Measurements from ENCODE around the gene CRYGC. TPM values are rescaled to one million over a fixed set of nuclear protein-coding genes. Genes with fewer than 3 reads are reported as not detected.
"Not testable (repeated sequence)": the region's sequence is repeated elsewhere in the genome, so short reads cannot be mapped to it uniquely, and the experiment has no call there.

Gene CRYGC
- polyA plus RNA-seq, 2 donors = not detected

GRCh38 chr2:208142240-208142924 lies 12.8 kb upstream of the CRYGC start:
- H3K4me3 ChIP-seq (ENCODE audit: low read depth in 1 of 2, low read length in 2 of 2) = no peak overlapping the region
- 30 to 35% methylated on average over 8 of the region's 8 CpGs for WGBS, 2 donors

DNA sequence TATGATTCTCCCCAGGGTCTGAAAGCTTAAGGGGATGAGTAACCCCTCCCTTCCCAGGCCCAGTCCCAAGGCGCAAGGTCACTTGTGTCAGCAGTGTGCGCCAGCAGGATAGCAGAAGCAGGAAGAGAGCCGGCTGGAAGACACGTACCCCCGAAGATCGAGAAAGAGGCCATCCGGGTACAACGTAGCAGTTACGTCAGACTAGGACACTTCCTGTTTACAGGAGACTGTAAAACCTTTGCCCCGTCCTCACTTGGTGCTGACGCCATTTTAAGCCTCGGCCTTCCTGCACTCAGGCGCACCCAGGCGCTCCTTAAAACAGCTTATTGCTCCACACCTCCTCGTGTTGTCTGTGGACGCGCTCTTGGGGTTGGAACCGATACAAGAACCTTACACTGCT lies 9.8 kb upstream of the CRYGC start:
- no peaks in the 10 kb centered on the region for H3K9me3 ChIP-seq (ENCODE audit: control insufficient read depth in 2 of 2, insufficient read depth in 1 of 2, low read depth in 1 of 2, low read length in 1 of 2)
- H3K4me3 ChIP-seq (ENCODE audit: low read depth in 1 of 2, low read length in 2 of 2) = no peak overlapping the region
- H3K27ac ChIP-seq (ENCODE audit: low read depth in 2 of 2, low read length in 1 of 2) = no peak overlapping the region
- H3K36me3 ChIP-seq (ENCODE audit: control insufficient read depth in 2 of 2, insufficient read depth in 2 of 2, low read length in 1 of 2) = no peaks in the 10 kb centered on the region
- no peaks in the 10 kb centered on the region for H3K27me3 ChIP-seq (ENCODE audit: control insufficient read depth in 1 of 2, insufficient read depth in 2 of 2, low read length in 2 of 2)
- no peaks in the 10 kb centered on the region for H3K4me1 ChIP-seq (ENCODE audit: control insufficient read depth in 2 of 2, insufficient read depth in 2 of 2, low read length in 1 of 2)
- WGBS, 2 donors = 89 to 91% methylated on average over 18 of the region's 18 CpGs

More at GRCh38 chr2:208142240-208142924, 12.8 kb upstream of the CRYGC start:
- no peak overlapping the region for H3K27ac ChIP-seq (ENCODE audit: low read depth in 2 of 2, low read length in 1 of 2)
- no peaks in the 10 kb centered on the region for H3K36me3 ChIP-seq (ENCODE audit: control insufficient read depth in 2 of 2, insufficient read depth in 2 of 2, low read length in 1 of 2)
- no peaks in the 10 kb centered on the region for H3K4me1 ChIP-seq (ENCODE audit: control insufficient read depth in 2 of 2, insufficient read depth in 2 of 2, low read length in 1 of 2)
- H3K9me3 ChIP-seq (ENCODE audit: control insufficient read depth in 2 of 2, insufficient read depth in 1 of 2, low read depth in 1 of 2, low read length in 1 of 2) = no peaks in the 10 kb centered on the region
- no peaks in the 10 kb centered on the region for H3K27me3 ChIP-seq (ENCODE audit: control insufficient read depth in 1 of 2, insufficient read depth in 2 of 2, low read length in 2 of 2)

DNA sequence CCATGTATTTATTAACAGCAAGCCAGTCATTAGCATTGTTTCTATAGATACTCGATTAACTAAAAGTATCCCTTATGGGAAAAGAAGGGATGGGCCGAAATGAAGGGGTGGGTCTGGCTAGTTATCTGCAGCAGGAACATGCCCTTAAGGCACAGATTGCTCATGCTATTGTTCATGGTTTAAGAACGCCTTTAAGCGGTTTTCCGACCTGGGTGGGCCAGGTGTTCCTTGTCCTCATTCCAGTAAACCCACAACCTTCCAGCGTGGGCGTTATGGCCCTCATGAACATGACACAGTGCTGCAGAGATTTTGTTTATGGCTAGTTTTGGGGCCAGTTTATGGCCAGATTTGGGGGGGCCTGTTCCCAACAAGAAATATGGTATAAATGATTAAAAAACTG lies 8.7 kb upstream of the CRYGC start:
- H3K4me3 ChIP-seq (ENCODE audit: low read depth in 1 of 2, low read length in 2 of 2); H3K36me3 ChIP-seq (ENCODE audit: control insufficient read depth in 2 of 2, insufficient read depth in 2 of 2, low read length in 1 of 2); H3K27me3 ChIP-seq (ENCODE audit: control insufficient read depth in 1 of 2, insufficient read depth in 2 of 2, low read length in 2 of 2); H3K27ac ChIP-seq (ENCODE audit: low read depth in 2 of 2, low read length in 1 of 2); H3K4me1 ChIP-seq (ENCODE audit: control insufficient read depth in 2 of 2, insufficient read depth in 2 of 2, low read length in 1 of 2); H3K9me3 ChIP-seq (ENCODE audit: control insufficient read depth in 2 of 2, insufficient read depth in 1 of 2, low read depth in 1 of 2, low read length in 1 of 2): not testable (repeated sequence)
- 81 to 91% methylated on average over 7 of the region's 7 CpGs for WGBS, 2 donors

DNA sequence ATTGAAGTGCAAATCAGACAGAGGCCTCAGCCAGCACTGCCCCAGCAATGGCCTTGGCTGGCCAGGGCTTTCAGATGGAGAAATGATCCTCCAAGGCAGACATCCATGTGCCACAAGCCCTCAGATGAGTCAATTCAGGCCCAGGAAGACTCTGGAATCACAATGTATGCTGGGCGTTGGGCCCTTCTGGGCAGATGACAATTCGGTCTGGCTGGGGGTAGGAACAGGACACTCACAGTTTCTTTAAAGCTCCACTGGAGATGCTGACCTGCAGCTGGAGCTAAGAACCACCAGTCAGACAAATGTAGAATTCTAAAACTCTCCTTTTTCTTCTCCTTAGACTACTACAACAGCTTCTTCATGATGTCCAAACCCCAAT lies 7.1 kb upstream of the CRYGC start:
- Histone ChIP-seq H3K4me3 (ENCODE audit: low read depth in 1 of 2, low read length in 2 of 2) (no peak overlapping the region), H3K4me1 (ENCODE audit: control insufficient read depth in 2 of 2, insufficient read depth in 2 of 2, low read length in 1 of 2) (no peaks in the 10 kb centered on the region), H3K27ac (ENCODE audit: low read depth in 2 of 2, low read length in 1 of 2) (no peak overlapping the region), H3K9me3 (ENCODE audit: control insufficient read depth in 2 of 2, insufficient read depth in 1 of 2, low read depth in 1 of 2, low read length in 1 of 2) (no peaks in the 10 kb centered on the region), H3K27me3 (ENCODE audit: control insufficient read depth in 1 of 2, insufficient read depth in 2 of 2, low read length in 2 of 2) (no peaks in the 10 kb centered on the region), H3K36me3 (ENCODE audit: control insufficient read depth in 2 of 2, insufficient read depth in 2 of 2, low read length in 1 of 2) (no peaks in the 10 kb centered on the region)
- 79 to 82% methylated on average over 2 of the region's 2 CpGs for WGBS, 2 donors

DNA sequence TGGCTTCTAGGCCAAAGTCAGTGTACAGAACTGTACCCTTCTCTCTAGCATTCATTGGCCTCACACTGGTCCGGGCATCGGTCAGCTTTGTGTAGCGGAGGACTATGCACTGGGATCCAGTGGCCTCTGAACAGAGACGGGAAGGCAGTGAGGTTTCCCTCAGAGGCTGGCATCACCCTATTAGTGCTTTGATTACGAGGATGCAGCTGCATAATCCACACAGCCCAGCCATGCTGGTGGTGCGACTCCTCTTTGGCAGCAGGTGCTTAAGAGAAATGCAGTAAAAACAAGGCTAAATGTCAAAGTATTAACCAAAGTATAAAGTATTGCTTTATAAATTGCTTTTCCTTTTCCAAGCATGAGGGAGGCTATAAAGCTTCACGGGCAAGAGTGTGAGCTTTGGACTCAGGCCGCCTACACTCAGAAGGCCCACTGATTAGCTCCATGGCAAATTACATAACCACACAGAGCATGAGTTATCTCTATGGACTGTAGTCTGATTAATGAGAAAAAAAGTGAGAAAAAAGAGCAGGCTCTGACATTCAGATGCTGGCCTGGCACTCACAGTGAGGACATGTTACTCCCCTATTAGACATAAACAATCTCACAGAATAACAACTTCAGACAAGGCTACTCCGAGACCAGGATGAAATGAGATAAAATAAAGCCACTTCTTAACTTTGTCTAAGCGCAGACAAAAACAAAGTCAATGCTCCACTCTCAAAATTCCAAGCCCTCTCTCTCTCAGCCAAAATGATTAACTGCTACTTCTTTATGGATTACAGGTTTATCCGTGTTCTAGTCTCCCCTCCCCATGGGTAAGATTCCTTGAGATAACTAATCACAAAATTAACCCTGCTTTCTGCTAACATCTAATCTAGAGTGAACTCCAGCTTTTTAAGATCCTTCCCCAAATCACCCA lies 6.4 kb upstream of the CRYGC start:
- H3K36me3 ChIP-seq (ENCODE audit: control insufficient read depth in 2 of 2, insufficient read depth in 2 of 2, low read length in 1 of 2) = no peaks in the 10 kb centered on the region
- 63 to 73% methylated on average over 11 of the region's 11 CpGs for WGBS, 2 donors
- no peaks in the 10 kb centered on the region for H3K27me3 ChIP-seq (ENCODE audit: control insufficient read depth in 1 of 2, insufficient read depth in 2 of 2, low read length in 2 of 2)
- H3K4me3 ChIP-seq (ENCODE audit: low read depth in 1 of 2, low read length in 2 of 2) = no peak overlapping the region
- H3K27ac ChIP-seq (ENCODE audit: low read depth in 2 of 2, low read length in 1 of 2) = no peak overlapping the region
- H3K9me3 ChIP-seq (ENCODE audit: control insufficient read depth in 2 of 2, insufficient read depth in 1 of 2, low read depth in 1 of 2, low read length in 1 of 2) = no peaks in the 10 kb centered on the region
- no peaks in the 10 kb centered on the region for H3K4me1 ChIP-seq (ENCODE audit: control insufficient read depth in 2 of 2, insufficient read depth in 2 of 2, low read length in 1 of 2)

GRCh38 chr2:208134928-208135586 lies 5.4 kb upstream of the CRYGC start:
- 31 to 36% methylated on average over 8 of the region's 8 CpGs for WGBS, 2 donors
- Histone ChIP-seq H3K27me3 (ENCODE audit: control insufficient read depth in 1 of 2, insufficient read depth in 2 of 2, low read length in 2 of 2) (no peaks in the 10 kb centered on the region), H3K36me3 (ENCODE audit: control insufficient read depth in 2 of 2, insufficient read depth in 2 of 2, low read length in 1 of 2) (no peaks in the 10 kb centered on the region), H3K27ac (ENCODE audit: low read depth in 2 of 2, low read length in 1 of 2) (no peak overlapping the region), H3K9me3 (ENCODE audit: control insufficient read depth in 2 of 2, insufficient read depth in 1 of 2, low read depth in 1 of 2, low read length in 1 of 2) (no peaks in the 10 kb centered on the region), H3K4me3 (ENCODE audit: low read depth in 1 of 2, low read length in 2 of 2) (no peak overlapping the region), H3K4me1 (ENCODE audit: control insufficient read depth in 2 of 2, insufficient read depth in 2 of 2, low read length in 1 of 2) (no peaks in the 10 kb centered on the region)

DNA sequence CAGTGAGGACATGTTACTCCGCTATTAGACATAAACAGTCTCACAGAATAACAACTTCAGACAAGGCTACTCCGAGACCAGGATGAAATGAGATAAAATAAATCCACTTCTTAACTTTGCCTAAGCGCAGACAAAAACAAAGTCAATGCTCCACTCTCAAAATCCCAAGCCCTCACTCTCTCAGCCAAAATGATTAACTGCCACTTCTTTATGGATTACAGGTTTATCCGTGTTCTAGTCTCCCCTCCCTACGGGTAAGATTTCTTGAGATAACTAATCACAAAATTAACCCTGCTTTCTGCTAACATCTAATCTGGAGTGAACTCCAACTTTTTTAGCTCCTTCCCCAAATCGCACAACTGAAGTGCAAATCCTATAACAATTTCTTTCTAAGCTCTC lies 1.1 kb upstream of the CRYGC start:
- WGBS, 2 donors = 51 to 57% methylated on average over 6 of the region's 6 CpGs
- no peaks in the 10 kb centered on the region for H3K36me3 ChIP-seq (ENCODE audit: control insufficient read depth in 2 of 2, insufficient read depth in 2 of 2, low read length in 1 of 2)
- H3K4me3 ChIP-seq (ENCODE audit: low read depth in 1 of 2, low read length in 2 of 2) = no peak overlapping the region
- H3K4me1 ChIP-seq (ENCODE audit: control insufficient read depth in 2 of 2, insufficient read depth in 2 of 2, low read length in 1 of 2) = no peaks in the 10 kb centered on the region
- H3K9me3 ChIP-seq (ENCODE audit: control insufficient read depth in 2 of 2, insufficient read depth in 1 of 2, low read depth in 1 of 2, low read length in 1 of 2) = no peaks in the 10 kb centered on the region
- H3K27ac ChIP-seq (ENCODE audit: low read depth in 2 of 2, low read length in 1 of 2) = no peak overlapping the region
- H3K27me3 ChIP-seq (ENCODE audit: control insufficient read depth in 1 of 2, insufficient read depth in 2 of 2, low read length in 2 of 2) = no peaks in the 10 kb centered on the region

DNA sequence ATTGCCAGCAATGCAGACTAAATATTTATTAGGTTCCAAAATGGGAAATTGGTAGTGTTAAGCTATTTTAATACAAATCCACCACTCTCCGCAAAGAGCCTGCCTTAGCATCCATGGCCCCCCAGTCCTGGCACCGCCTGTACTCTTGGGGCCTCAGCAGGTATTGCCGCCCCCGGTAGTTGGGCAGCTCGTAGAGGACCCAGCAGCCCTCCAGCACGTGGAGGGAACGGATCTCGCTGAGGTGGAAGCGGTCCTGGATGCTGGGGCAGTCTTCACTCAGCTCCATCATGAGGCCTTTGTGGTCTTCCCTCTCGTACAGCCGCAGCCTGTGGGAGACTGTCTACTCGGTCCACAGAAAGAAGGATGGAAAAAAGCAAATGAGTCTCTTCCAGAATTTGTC lies 1.5 kb downstream of the CRYGC start:
- Histone ChIP-seq H3K36me3 (ENCODE audit: control insufficient read depth in 2 of 2, insufficient read depth in 2 of 2, low read length in 1 of 2) (no peaks in the 10 kb centered on the region), H3K27me3 (ENCODE audit: control insufficient read depth in 1 of 2, insufficient read depth in 2 of 2, low read length in 2 of 2) (peaks cover 2% of the 10 kb centered on the region in 2 donors), H3K4me3 (ENCODE audit: low read depth in 1 of 2, low read length in 2 of 2) (no peak overlapping the region), H3K4me1 (ENCODE audit: control insufficient read depth in 2 of 2, insufficient read depth in 2 of 2, low read length in 1 of 2) (no peaks in the 10 kb centered on the region), H3K9me3 (ENCODE audit: control insufficient read depth in 2 of 2, insufficient read depth in 1 of 2, low read depth in 1 of 2, low read length in 1 of 2) (no peaks in the 10 kb centered on the region), H3K27ac (ENCODE audit: low read depth in 2 of 2, low read length in 1 of 2) (no peak overlapping the region)
- WGBS, 2 donors = 93 to 94% methylated on average over 12 of the region's 12 CpGs

GRCh38 chr2:208127090-208127489 lies 2.5 kb downstream of the CRYGC start:
- Histone ChIP-seq H3K4me1 (ENCODE audit: control insufficient read depth in 2 of 2, insufficient read depth in 2 of 2, low read length in 1 of 2) (no peaks in the 10 kb centered on the region), H3K27ac (ENCODE audit: low read depth in 2 of 2, low read length in 1 of 2) (no peak overlapping the region), H3K36me3 (ENCODE audit: control insufficient read depth in 2 of 2, insufficient read depth in 2 of 2, low read length in 1 of 2) (no peaks in the 10 kb centered on the region), H3K4me3 (ENCODE audit: low read depth in 1 of 2, low read length in 2 of 2) (no peak overlapping the region), H3K9me3 (ENCODE audit: control insufficient read depth in 2 of 2, insufficient read depth in 1 of 2, low read depth in 1 of 2, low read length in 1 of 2) (no peaks in the 10 kb centered on the region), H3K27me3 (ENCODE audit: control insufficient read depth in 1 of 2, insufficient read depth in 2 of 2, low read length in 2 of 2) (peaks cover 2% of the 10 kb centered on the region in 2 donors)
- 91 to 93% methylated on average over 4 of the region's 4 CpGs for WGBS, 2 donors
